GM21786 (cell line): ENCODE results near the gene INMT.

Experiments
- ATAC-seq: cut with Tn5 transposase; IDR thresholded peaks from one replicate; pipeline ENCODE4 v1.9.1; 2021; ENCODE audit not compliant: unreplicated experiment

INMT gene

DNA sequence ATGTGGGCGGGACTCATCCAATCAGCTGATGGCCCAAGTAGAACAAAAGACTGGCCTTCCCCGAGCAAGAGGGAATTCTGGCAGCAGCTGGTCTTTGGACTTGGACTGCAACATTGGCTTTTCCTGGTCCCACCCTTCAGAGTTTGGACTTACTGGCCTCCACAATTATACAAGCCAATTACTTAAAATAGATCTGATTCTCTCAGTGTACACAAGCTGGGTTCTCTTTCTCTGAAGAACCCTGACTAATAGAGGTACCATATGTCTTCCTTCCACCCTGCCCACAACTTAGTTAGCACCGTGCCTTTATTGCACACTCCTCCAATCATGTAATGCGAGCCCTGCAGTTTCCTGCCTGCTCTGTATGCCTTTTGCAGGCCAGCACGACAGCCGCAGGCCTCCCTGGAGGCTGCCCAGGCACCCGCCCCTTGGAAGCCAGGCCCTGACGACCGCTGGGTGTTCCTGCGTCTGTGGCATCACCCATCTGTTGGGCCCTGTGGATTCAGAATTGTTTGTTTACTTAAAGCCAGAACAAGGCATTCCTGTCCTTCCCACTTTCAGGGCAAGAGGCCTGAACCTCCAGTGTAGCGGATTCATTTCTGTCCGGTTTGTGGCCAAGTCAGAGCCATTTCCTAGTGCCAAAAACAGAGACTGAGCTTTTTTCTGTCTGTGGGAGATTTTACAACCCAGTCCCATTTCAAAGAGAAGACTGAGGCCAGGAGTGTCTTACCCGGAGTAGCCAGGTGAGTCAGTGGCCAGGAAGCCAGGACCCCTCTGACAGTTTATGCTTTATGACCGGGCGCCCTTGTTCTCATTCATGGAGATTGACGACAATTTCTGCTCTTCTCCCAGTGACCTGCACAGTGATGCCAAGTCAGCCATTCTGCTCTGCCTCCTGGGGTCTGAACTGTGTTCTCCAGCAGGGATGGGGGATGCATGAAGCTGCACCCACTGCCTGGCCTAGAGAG lies 968 bp upstream of the INMT start:
- ATAC-seq = no peak

DNA sequence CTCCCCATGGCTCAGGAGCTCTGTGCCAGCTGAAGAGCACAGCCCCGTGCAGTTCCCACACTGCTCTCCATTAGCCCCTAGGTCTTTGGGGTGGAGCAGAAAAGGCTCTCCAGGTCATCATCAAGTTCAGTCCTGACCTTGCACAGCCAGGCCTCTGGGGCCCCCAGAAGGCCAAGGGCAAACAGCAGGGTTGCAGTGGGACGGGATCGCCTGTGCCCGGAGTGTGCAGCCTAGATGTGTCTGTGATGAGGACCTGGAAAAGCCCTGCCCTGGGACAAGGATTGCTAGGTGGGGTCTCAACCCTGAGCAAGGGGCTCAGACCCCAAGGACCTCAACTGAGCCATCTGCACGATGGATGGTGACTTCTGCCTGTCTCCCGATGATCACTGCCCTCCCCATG lies 549 bp downstream of the INMT start:
- no peak for ATAC-seq

DNA sequence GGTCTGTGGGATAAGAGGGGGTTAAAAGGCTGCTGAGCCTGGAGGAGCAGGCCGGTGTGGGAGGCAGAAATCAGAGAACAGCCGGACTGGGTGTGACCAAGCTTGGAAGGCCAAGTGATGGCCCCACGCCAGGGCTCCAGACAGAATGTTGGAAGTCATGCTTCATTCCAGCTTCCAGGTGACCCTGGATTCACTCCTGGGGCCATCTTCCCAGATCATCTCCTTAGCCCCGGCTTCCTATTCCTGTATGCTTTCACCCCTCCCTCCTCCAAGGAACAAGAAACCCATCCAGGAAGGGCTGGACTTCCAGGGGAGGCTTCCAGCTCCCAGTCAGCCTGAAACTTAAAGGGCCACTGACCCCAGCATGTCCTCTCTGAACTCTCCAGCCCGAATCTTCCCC lies 1.0 kb downstream of the INMT start:
- ATAC-seq = no peak

DNA sequence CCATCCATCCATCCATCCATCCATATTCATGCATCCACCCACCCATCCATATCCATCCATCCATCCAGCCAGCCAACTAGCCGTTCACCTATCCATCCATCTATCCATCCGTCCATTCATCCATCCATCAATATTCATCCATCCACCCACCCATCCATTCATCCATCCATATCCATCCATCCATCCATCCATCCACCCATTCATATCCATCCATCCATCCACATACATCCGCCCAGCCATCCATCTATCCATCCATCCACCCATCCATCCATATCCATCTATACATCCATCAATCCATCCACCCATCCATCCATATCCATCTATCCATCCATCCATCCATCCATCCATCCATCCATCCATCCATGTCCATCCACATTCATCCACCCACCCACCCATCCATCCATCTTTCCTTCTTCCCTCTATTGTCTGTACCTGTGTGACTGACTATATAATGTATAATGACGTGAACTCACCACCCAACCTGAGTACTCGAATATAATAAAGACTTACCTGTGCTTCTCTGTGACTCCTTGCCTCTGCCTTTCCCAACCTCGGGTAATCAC lies 2.5 kb downstream of the INMT start:
- no peak for ATAC-seq

DNA sequence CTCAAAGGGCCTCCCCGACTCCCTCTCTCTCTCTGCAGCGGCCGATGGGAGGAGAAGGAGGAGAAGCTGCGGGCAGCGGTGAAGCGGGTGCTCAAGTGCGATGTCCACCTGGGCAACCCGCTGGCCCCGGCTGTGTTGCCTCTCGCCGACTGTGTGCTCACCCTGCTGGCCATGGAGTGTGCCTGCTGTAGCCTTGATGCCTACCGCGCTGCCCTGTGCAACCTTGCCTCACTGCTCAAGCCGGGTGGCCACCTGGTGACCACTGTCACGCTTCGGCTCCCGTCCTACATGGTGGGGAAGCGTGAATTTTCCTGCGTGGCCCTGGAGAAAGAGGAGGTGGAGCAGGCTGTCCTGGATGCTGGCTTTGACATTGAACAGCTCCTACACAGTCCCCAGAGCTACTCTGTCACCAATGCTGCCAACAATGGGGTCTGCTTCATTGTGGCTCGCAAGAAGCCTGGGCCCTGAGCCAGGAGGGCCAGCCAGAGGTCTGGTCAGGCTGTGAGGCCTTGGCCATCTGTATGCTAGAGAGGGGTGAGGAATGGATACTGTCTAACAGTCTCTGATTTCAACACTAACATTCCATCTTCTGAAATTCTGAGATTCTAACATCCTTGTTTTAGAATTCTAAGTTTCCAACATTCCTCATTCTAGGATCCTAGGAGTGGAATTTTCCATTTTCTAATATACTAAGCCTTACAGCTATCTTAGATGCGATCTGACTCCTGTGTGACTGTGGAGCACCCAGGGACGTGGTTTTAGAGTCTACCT lies 3.6 kb downstream of the INMT start:
- no peak for ATAC-seq

DNA sequence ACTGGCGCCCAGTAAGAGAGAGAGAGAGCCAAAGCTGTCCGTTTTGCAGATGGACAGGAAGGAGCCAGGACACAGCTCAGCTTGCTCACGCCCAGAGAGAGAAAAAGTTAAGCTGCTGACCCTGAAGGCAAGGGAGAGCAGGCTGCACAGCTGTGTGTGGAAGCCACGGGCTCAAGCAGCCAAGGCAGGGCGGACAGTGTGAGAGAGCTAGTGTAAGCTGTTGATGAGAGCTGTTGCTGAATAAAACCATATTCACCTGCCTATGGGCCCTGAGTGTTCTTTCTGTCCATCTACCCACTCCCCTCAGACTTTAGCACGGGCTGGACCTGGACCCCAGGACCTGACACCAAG lies 5.4 kb downstream of the INMT start:
- ATAC-seq = no peak

DNA sequence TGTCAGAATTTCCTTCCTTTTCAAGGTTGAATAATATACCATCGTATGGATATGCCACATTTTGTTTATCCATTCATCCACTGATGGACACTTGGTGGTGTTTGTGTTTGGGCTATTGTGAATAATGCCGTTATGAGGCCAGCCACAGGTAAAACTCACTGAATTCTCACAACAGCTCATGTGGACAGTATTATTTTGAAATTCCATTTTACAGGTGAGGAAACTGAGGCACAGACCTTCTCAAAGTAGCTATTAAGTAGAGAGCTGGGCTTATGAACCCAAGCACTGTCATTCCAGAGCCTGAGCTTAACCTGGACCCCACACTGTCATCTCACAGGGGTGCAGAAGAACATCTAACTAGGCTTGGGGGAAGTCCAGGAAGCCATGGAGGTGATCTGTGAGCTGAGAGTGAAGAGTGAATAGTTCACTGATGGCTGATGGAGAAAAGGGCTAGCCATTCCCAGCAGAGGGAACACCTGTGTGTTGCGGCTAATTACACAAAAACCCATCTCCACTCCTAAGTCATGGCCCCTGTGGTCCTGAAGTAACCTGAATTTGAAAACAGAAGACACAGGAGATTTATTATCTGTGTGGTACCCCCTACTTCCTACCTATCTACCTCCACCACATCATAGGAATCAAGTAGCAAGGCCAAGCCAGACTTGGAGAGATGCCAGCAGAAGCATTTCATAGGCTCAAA lies 8.7 kb downstream of the INMT start:
- no peak for ATAC-seq

DNA sequence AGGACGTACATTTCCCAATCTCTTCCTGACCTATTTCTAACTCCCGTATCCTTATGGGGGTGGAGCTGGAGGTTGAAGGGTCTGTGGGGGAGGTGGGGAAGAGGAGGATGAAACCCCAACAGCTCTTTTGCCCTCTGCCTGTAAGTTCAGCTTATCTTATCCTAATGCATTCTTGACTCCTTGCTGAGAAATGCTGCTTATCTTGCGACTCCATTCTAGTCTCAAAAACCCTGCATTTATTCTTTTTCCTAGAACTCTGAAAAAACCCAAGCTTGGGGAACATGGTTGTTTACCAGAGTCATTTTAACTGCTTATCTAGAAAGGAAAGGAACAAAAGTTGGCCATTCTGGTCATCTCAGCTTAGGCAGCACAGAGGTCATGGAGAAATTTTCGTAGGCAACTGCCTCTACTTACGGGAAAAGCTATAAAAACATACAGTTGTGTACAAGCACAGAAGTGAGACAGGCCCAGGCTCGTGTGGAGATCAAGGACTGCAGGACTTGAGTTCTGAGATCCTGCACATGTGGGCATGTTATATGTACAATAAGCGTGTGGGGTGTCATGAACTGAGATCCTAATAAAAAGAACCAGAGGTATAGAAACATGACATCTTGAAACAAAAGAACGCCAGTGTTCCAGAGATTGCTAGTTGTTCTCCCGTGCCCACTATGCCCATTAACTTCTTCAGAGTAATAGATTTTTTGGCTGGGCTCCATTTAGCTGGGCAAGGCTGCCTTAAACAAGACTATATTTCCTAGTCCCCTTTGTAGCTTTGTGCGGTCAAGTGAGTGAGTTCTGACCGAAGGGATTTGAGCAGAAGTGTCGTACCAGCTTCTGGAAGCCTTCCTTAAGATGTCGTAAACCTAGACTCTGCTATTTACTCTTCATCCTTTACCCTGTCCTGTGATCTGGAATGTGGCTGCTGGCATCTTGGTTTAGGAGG lies 9.6 kb downstream of the INMT start:
- no peak for ATAC-seq

DNA sequence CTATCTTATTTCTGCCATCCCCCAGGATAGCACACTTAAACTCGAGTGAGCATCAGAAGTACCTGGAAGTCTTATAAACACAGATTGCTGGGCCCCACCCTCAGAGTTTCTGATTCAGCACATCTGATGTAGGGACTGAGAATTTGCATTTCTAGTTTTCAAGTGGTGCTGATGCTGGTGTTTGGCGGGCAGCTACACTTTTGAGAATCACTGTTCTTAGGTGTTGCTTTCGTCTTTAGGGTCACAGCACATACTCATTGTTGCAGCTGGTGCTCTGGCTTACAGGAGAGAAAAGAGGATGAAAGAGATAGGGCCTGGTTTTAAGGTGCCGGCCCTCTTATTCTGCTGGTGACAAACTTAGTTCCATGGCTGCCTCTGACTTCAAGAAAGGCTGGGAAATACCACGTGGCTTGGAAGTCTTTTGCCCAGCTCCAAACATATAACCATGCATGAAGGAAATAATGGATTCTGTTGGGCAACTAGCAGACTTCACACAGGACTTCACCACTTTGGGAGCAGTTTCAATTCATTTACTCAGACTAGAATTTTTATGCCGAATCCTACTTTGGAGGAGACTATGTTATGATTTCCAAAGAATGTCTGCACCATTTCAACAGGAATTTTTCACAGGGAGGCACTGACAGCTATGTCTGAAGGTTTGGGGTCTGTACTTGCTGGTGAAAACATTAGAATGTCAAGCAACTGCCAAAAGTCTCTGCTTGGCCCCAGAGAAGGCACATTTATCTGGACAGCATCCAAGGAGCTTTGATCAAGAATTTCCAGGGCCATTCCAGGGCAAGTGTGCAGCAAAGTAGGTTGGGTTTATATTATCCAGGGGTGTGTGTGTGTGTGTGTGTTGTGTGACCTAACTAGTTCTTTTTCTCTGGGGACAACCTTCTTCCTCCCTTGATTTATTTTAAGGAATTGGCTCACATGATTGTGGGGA lies 12.4 kb downstream of the INMT start:
- peak; percentile 97 for ATAC-seq

DNA sequence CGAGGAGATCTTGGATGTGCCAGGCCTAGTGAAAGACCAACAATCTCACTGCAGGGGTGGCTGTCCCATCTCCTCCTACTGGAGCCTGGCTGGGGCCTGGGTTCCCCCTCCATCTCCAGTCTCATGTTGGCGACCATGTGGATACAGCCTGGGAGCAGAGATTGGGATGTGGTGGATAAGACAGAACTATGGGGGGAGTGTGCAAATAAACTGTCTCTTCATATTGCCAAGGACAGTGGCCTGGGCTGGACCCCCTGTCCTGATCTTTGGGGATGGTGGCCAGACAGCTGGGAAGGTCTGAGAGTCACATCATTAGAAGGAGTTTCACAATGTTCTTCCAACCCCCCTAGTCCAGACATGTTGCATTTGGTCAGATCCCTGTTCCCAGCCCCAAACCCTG lies 13.5 kb downstream of the INMT start:
- ATAC-seq = no peak

DNA sequence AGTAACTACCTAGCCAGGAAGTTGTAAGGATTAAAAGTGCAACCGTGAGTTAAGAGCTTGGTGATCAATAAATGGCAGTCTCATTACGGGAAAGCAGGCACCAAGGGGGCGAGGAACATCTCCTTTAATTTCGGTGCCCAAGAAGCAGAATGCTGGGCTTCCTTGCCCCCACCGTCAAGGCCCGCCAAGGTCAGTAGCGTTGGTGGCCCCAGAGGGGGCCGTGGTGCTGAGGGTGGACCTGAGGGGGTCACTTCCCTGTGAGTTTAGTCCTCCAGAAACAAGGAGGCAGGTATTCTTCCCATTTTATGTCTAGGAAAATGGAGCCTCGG lies 18.9 kb downstream of the INMT start:
- no peak for ATAC-seq

DNA sequence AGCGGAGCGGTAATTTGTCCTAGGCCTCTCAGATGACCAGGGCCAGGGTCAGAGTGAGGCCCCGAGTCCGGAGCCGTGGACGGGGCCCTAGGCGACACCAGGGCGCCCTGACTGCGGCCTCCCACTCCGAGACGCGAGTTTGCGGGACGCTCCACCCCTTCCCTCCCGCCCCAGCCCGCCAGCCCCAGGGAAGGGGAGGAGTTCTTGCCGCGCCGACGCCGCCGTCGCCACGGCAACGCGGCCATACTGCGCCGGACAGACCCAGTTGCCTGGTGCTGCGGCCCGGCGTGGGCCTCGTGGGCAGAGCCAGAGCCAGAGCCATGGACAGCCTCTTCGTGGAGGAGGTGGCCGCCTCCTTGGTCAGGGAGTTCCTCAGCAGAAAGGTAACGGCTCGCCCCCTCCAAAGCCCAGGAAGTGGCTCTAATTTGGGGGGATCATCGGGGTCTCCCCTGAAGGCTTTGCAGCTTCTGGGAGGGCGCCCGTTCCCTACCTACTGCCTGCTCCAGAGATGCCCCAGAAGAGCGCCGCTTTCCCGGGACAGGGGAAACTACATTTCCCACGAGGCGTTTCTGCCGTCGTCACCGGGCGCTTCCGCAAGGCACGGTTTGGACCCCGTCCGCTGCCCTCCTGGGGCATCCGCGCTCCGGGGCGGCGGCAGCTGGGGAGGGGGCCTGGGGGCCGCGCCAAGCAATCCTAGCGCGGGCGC lies 19.4 kb downstream of the INMT start, which contains the start of gene MINDY4:
Gene MINDY4 (plus strand): TSS at position 244 of the 706 bp plus-strand sequence. CDS start 77 bp downstream, at position 321.
- ATAC-seq = peak; percentile 71

DNA sequence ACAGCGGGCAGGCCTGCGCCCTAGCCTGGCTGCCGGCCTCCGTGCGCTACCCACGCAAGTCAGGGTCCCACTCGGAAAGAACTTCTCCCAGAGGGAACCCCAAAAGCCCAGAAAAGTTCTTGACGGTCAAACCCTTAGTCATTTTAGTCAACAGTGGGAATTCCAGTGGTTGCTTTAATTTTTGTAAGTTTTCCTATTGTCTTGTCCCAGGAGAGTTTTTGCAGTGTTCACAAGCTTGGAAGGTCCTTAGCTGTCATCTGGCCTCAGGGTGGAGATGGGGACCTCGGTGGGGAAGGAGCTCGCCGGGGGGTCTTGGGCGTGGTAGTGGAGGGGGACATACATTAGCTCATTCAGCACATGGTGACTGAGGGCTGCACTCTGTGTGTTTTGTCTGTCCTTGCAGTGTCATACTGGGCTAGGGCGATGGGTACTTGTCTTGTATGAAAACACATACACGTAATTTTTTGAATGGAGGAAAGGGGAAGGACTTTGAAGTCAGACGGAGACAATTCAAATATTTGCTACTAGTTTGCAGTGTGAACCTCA lies 20.0 kb downstream of the INMT start:
- ATAC-seq = peak; percentile 16

DNA sequence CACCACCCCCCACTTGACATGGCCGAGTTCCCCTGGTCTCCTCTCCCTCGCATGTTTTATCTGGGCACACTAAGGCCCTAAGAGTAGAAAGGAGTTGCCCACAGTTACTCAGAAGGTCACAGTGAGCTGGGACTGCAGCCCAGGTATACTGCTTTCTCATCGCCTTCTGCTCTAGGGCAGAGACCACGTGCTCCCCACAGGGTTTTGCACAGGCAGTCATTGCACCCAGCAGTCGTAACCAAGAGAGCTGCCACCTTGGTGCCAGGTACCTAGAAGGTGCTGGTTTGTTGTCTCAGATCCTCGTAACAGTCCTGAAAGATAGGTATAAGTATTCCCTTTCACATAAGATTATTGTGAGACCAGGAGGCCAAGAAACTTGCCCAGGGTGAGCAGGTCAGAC lies 21.0 kb downstream of the INMT start:
- no peak for ATAC-seq

DNA sequence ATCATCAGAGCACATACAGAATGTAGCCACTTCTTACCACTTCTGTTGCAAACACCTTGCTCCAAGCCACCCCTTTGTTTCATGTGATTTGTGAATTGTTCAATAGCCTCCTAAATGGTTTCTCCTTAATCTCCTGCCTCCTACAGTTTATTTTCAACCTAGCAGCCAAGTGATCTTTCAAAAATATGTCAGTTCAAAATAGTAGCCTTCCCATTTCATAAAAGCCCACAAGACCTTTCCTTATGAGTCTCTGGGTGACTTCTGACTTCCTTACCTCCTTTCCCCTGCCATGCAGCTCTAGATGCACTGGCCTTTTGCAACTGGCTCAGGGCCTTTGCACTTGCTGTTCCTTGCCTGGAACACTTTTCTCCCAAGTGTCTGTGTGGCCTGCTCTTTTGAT lies 24.1 kb downstream of the INMT start:
- no peak for ATAC-seq

DNA sequence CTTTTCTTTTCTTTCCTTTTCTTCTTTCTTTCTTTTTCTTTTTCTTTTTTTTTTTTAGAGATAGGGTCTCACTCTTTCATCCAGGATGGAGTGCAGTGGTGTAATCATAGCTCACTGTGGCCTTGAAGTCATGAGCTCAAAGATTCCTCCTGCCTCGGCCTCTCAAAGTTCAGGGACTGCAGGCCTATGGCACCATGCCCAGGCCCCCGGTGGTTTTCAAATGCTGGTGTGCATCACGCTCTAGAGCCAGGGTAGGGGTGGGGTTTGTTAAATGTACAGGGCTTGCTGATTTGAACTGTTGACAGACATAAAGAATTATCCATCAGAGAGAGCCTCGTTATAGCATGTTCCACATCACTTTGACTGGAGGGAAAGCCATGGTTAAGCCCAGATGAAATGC lies 25.0 kb downstream of the INMT start:
- no peak for ATAC-seq

DNA sequence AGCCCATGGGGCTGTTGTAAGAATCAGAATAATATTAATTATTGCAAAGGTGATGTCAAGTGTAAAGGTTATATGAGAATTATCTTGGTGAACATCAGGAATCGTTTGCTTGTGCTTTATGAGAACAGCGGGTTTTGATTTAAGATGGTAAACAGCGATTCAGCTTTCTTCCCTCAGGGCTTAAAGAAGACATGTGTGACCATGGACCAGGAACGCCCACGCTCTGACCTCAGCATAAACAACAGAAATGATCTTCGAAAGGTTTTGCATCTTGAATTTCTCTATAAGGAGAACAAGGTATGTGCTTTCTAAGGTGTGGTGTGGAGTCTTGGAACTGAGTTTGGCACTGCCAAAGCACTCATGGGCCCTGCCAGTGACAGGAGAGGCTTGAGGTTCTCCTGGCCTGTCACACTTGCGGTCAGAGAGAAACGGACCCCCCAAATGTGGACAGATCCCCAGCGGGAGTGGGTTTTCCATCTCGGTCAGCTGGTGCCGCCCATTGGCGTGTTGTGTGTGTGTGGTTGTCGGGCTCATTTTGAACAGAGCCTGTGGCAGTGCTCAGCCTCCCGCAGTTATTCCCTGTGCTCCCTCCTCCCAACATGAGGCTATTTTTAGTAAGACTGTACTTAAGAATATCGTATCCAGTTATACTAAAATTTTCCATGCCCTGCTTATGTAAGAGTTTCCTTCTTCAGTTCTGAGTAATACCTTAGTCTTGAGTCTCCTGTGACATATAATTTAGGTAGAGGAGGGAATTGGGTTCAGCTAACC lies 26.5 kb downstream of the INMT start:
- no peak for ATAC-seq
